ENCODE measurements around the gene HNRNPUL2.
"Not testable (repeated sequence)": the region's sequence is repeated elsewhere in the genome, so short reads cannot be mapped to it uniquely, and the experiment has no call there.

Gene HNRNPUL2

DNA sequence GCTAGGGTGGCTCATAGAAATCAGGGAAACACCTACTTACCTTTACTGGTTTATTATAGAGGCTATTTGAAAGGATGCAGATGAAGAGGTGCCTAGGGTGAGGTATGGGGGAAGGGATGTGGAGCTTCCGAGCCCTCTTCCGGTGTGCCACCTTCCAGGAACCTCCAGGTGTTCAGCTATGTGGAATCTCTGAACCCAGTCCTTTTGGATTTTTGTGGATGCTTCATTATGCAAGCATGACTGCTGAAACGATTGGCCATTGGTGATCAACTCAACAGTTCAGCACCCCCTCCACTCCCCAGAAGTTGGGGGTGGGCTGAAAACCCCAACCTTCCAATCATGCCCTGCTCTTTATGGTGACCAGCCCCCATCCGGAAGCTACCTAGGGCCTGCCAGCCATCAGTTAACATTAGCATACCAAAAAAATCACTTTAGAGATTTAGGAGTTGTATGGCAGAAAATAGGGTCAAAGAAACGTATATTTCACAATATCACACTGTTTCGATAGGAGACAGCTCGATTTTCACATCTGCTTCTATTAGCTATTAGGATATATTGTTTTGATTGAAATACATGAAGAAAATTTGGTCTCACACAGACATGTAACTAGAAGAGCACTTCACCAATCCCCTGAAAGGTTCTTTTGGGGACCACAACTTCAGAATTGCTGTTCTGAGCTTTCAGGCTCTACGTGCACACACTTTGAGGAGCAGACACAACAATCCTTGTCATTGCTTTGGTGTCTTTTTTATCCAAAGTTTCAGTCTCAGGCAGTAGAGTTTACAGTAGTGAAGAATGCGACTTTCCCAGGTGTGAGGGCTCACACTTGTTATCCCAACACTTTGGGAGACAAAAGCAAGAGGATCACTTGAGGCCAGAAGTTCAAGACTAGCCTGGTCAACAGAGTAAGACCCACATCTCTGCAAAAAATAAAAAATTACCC lies 30.9 kb upstream of the HNRNPUL2 start:
- H3K27ac ChIP-seq = no peak overlapping the region
- no peak for DNase-seq (ENCODE audit: low spot score)
- ChIA-PET CTCF (no interaction called here), POLR2A (ENCODE audit: low non-redundant PET) (no interaction called here)
- TF ChIP-seq, protein P1, sequence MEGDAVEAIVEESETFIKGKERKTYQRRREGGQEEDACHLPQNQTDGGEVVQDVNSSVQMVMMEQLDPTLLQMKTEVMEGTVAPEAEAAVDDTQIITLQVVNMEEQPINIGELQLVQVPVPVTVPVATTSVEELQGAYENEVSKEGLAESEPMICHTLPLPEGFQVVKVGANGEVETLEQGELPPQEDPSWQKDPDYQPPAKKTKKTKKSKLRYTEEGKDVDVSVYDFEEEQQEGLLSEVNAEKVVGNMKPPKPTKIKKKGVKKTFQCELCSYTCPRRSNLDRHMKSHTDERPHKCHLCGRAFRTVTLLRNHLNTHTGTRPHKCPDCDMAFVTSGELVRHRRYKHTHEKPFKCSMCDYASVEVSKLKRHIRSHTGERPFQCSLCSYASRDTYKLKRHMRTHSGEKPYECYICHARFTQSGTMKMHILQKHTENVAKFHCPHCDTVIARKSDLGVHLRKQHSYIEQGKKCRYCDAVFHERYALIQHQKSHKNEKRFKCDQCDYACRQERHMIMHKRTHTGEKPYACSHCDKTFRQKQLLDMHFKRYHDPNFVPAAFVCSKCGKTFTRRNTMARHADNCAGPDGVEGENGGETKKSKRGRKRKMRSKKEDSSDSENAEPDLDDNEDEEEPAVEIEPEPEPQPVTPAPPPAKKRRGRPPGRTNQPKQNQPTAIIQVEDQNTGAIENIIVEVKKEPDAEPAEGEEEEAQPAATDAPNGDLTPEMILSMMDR (conservative IDR thresholded peaks at IDR 0.05; ENCODE audit: low read depth) = no peak

DNA sequence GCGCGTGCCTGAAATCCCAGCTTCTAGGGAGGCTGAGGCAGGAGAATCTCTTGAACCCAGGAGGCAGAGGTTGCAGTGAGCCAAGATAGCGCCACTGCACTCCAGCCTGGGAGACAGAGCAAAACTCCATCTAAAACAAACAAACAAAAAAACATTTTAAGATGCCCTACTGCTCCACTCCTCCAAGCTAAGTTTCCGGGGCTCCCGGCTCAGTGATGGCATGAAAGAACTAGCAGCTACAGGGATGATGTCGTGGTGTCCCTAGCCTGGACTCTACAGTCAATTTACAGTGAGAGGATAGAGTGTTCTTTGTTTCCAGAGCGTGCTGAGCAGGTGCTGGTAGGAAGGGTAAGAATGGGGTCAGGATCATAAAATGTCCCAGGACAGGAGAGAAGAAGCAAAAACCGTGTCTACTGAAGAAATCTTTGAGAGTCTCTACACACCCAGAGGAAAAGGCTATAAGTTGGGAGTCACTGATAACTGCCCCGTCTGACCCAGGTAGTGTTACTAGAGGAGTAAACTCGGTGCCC lies 27.9 kb upstream of the HNRNPUL2 start:
- no peak for DNase-seq (ENCODE audit: low spot score)
- ChIA-PET POLR2A (ENCODE audit: low non-redundant PET) (interaction anchor here (1.5 kb wide), 1 partner anchor 15 kb away, joined by 5 read pairs; no protein-coding TSS in a partner anchor), CTCF (no interaction called here)
- TF ChIP-seq, protein P1 (conservative IDR thresholded peaks at IDR 0.05; ENCODE audit: low read depth) = no peak
- peak overlapping the region; percentile 86 for H3K27ac ChIP-seq

DNA sequence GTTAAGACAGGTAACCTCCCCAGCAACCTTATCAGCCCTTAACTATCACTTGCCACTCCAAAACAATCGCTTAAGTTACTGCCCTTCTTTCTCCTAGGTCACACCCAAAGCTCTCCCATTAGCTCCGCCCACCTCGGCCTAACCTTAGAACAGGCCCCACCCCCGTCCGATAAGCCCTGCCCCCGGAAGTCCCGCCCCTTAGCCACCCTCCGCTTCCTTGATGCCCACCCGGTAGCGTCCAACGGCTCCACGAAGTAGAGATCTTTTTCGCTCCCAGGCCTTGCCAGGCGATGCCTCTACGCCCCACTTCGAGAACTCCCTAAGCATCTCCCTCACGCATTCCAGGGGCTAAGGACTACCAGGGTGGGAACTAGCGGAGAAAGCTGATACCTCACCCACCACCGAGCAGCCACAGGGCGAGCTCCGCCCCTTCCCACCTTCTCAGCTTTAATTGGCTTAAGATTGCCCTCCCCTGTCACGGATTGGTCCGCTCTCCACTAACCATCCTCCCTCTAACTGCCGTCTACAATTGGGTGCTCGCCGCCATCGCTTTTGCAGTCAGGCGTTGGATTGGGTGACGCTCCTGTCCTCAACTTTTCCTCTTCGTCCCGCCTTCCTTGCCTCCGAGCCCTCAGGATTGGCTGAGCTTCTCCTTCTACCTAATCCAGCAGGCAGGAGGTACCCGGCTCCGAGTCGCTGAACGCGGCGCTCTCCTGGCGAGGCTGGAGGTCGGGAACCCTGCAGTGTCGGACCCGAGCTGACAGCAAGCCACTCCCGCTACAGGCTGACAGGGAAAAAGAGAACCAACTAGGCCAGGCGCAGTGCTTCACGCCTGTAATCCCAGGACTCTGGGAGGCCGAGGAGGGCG lies 26.7 kb upstream of the HNRNPUL2 start, which contains the start of gene ZBTB3:
ZBTB3 (minus strand) TSS at position 425 of the 868 bp plus-strand sequence. CDS start 496 bp downstream, outside the sequence.
- TF ChIP-seq, protein P1 (conservative IDR thresholded peaks at IDR 0.05; ENCODE audit: low read depth) = no peak
- CTCF ChIA-PET = interaction anchor here (0.6 to 1.3 kb wide), 5 partner anchors 17 to 1297 kb away, joined by 3 to 6 read pairs (median 4); partner anchors contain the start of gene TAF6L
- peak within 1 kb of the TSS; percentile 86 for H3K27ac ChIP-seq
- DNase-seq (ENCODE audit: low spot score) = peak; percentile 98
- POLR2A ChIA-PET (ENCODE audit: low non-redundant PET) = interaction anchor here (0.5 to 1.5 kb wide), 13 partner anchors 8 to 1456 kb away, joined by 3 to 11 read pairs (median 4); partner anchors contain the start of genes C11orf98, CSKMT, HNRNPUL2 and LBHD1

DNA sequence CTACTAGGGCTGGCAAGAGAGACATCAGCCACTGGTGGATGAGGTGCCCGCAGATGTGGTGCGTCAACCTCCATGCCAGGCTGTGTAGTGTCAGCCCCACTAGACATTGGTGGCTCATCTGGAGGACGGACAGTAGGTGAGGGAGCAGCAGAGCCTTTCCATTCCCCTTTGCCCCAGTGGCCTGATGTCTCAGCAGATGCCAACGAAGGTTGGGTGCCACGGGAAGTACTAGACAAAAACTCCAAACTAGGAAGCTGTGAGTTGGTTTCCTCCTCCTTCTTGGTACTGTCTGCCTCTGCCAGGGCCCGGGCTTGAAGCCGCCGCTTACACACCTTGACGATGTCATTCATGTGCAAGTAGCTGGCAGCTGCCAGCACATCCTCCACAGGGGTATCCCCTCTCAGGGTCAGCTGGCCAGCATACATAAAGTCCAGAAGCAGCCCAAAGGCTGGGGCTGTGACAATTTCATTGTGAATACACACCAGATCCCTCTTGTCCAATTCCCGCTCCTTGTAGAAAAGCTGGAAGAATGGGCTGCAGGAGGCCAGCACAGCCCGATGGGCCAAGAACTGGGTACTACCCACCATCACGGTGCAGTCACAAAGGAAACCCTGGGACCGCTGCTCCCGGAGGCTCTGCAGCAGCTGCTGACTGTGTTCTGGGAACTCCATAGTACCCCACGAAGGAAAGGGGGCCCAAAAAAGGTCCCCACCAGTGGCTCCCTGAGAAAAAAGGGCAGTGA lies 25.9 kb upstream of the HNRNPUL2 start:
- peak overlapping the region; percentile 86 for H3K27ac ChIP-seq
- CTCF ChIA-PET = interaction anchor here (0.5 to 1.3 kb wide), 5 partner anchors 17 to 1298 kb away, joined by 3 to 6 read pairs (median 4); partner anchors contain the start of gene TAF6L
- POLR2A ChIA-PET (ENCODE audit: low non-redundant PET) = interaction anchor here (0.8 to 1.5 kb wide), 10 partner anchors 9 to 88 kb away, joined by 3 to 6 read pairs (median 4); partner anchors contain the start of genes C11orf98, CSKMT, HNRNPUL2 and LBHD1
- TF ChIP-seq, protein P1 (conservative IDR thresholded peaks at IDR 0.05; ENCODE audit: low read depth) = no peak
- no peak for DNase-seq (ENCODE audit: low spot score)

DNA sequence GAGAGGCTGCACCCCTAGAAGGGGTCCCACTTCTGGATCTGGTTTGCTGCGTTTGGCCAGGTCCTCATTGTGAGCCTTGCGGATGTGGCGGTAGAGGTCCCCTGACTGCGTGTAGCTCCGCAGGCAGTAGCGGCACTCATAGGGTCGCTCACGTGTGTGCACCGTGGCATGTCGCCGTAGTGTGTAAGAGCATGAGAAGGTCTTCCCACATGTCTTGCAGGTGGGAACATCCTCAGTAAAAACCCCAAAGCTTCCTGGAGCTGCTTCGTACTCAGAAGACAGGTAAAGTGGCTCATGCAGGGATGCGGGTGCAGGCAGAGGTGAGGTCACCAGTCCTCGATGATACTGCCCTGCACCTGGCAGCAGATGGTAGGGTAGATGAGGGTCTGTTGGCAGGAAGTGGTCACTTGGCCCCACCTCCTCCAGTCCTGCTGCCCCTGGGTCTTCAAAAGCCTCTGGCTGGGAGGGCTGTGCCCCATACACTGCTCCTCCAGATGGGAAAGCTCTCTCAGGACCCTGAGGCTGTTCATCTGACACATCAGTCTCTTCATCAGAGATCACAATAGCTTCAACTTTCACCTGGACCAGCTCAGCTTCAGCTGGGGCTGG lies 25.0 kb upstream of the HNRNPUL2 start:
- CTCF ChIA-PET = interaction anchor here (0.6 to 1.2 kb wide), 2 partner anchors 79 to 195 kb away, joined by 3 to 4 read pairs; no protein-coding TSS in a partner anchor
- POLR2A ChIA-PET (ENCODE audit: low non-redundant PET) = interaction anchor here (0.6 to 1.3 kb wide), 2 partner anchors 10 to 88 kb away, joined by 4 read pairs; partner anchors contain the start of gene POLR2G
- TF ChIP-seq, protein P1 (conservative IDR thresholded peaks at IDR 0.05; ENCODE audit: low read depth) = no peak
- H3K27ac ChIP-seq = peak overlapping the region; percentile 86
- no peak for DNase-seq (ENCODE audit: low spot score)

DNA sequence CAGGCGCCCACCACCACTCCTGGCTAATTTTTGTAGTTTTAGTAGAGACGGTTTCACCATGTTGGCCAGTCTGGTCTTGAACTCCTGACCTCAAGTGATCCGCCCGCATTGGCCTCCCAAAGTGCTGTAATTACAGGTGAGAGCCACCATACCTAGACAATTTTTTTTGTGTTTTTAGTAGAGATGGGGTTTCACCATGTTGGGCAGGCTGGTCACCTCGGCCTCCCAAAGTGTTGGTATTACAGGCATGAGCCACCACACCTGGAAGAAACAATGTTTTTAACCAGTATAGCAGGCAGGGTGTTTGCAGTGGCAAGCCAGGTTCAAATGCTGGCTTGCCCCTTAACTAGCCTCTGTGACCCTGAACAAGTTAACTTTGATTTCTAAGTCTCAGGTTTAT lies 22.7 kb upstream of the HNRNPUL2 start:
- H3K27ac ChIP-seq = peak overlapping the region; percentile 20; the same call in 1 of the 2 replicates
- POLR2A ChIA-PET (ENCODE audit: low non-redundant PET); DNase-seq (ENCODE audit: low spot score); CTCF ChIA-PET: not testable (repeated sequence)
